Gastroesophageal sphincter (tissue), 4 donors: Measurements from ENCODE around the gene ADAMTS7. TPM values are rescaled to one million over a fixed set of nuclear protein-coding genes. Genes with fewer than 3 reads are reported as not detected.
"Not testable (repeated sequence)": the region's sequence is repeated elsewhere in the genome, so short reads cannot be mapped to it uniquely, and the experiment has no call there.

Source experiments
- ATAC-seq: fragments of 150-250 bp; one replicate; pipeline ENCODE4 v1.9.1; 2016; ENCODE audit warnings: mild to moderate bottlenecking, moderate library complexity
- H3K27ac ChIP-seq, 4 donors: fragments of 200-600 bp; sonication (generic) in 3 of 4; 1 replicate in 3 of 4; 2 replicates in 1 of 4; pipeline ENCODE4 v1.5.1; 2016 to 2019
- H3K27me3 ChIP-seq: fragments of 200-600 bp; sonication (generic); one replicate; pipeline ENCODE4 v1.5.1; 2019
- H3K36me3 ChIP-seq, 2 donors: fragments of 200-600 bp; sonication (generic); one replicate each; pipeline ENCODE4 v1.5.1; 2019; ENCODE audit warnings: control low read depth in 1 of 2
- H3K4me1 ChIP-seq, 3 donors: fragments of 200-600 bp; sonication (generic); 1 replicate in 2 of 3; 2 replicates in 1 of 3; pipeline ENCODE4 v1.5.1; 2016 to 2019; ENCODE audit warnings: control low read depth in 2 of 3
- H3K4me3 ChIP-seq, 2 donors: fragments of 200-600 bp; sonication (generic); one replicate each; pipeline ENCODE4 v1.5.1; 2019; ENCODE audit warnings: mild to moderate bottlenecking in 1 of 2, moderate library complexity in 1 of 2
- H3K9me3 ChIP-seq, 3 donors: fragments of 200-600 bp; sonication (generic); one replicate each; pipeline ENCODE4 v1.5.1; 2017 to 2019; ENCODE audit warnings: control low read depth in 2 of 3
- EP300 ChIP-seq: sonication (generic); formaldehyde crosslinking; IDR thresholded peaks from one replicate; pipeline ENCODE4 v1.6.1; 2017; ENCODE audit warnings: antibody characterized with exemption, mild to moderate bottlenecking
- POLR2A ChIP-seq, 2 donors: fragments of 450-650 bp; IDR thresholded peaks; one replicate each; pipeline ENCODE4 v1.6.1; 2017; ENCODE audit warnings: antibody characterized with exemption in 2 of 2, mild to moderate bottlenecking in 2 of 2, moderate library complexity in 1 of 2
- POLR2AphosphoS5 ChIP-seq: sonication (generic); formaldehyde crosslinking; IDR thresholded peaks from one replicate; pipeline ENCODE4 v1.6.1; 2017; ENCODE audit warnings: antibody characterized with exemption
- WGBS, 2 donors: methylation state at CpG; one replicate each; pipeline ENCODE4 v1.1.5; 2018; ENCODE audit warnings: low coverage in 1 of 2; 5-methylcytosine and 5-hydroxymethylcytosine counted together
- total RNA-seq, 4 donors: library from RNA; depleted of rRNA; stranded (reverse); fragments of >200 nt; gene quantifications; one replicate each; pipeline ENCODE4 v1.1.0, GENCODE V29; 2016
- TF ChIP-seq, protein P1 (sequence below), 4 experiments: fragments of 200-600 bp in 2 of 4; fragments of 450-650 bp in 2 of 4; sonication (generic) in 1 of 4; IDR thresholded peaks; one replicate each; pipeline ENCODE4 v1.5.1; 2017 to 2019; ENCODE audit warnings: antibody characterized with exemption in 4 of 4, mild to moderate bottlenecking in 2 of 4, moderate library complexity in 2 of 4

ADAMTS7 gene
- total RNA-seq, 4 donors from 2014 or later: 2.6 to 9.7 (median 4.4) TPM

DNA sequence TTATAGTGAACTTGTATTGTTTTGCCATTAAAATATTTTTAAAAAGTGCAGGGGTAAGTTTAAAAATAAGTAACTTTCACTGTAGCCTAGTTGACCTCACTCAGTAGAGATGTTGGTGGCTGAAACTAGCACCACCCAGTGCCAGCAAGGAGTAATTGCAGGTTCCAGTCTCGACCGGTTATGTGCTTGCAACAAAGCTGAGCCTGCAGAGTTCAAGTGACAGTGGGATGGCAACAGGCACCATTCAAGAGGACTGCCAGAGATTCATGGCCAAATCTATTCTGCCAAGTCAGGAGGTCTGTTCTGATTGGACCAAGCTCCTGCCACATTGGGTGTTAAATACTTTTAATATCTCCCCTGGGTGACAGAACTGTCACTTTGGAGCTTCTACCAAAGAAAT is 2.7 kb downstream of the ADAMTS7 start:
- Histone ChIP-seq H3K36me3 (no peaks in the 10 kb centered on the region), H3K9me3 (no peaks in the 10 kb centered on the region), H3K4me1 (peaks cover 0 to 26% (median 7%) of the 10 kb centered on the region in 3 donors), H3K27me3 (no peaks in the 10 kb centered on the region), H3K4me3 (no peak overlapping the region), H3K27ac (no peak overlapping the region)
- no peak for ATAC-seq
- no peak for TF ChIP-seq POLR2AphosphoS5
- TF ChIP-seq, protein P1, sequence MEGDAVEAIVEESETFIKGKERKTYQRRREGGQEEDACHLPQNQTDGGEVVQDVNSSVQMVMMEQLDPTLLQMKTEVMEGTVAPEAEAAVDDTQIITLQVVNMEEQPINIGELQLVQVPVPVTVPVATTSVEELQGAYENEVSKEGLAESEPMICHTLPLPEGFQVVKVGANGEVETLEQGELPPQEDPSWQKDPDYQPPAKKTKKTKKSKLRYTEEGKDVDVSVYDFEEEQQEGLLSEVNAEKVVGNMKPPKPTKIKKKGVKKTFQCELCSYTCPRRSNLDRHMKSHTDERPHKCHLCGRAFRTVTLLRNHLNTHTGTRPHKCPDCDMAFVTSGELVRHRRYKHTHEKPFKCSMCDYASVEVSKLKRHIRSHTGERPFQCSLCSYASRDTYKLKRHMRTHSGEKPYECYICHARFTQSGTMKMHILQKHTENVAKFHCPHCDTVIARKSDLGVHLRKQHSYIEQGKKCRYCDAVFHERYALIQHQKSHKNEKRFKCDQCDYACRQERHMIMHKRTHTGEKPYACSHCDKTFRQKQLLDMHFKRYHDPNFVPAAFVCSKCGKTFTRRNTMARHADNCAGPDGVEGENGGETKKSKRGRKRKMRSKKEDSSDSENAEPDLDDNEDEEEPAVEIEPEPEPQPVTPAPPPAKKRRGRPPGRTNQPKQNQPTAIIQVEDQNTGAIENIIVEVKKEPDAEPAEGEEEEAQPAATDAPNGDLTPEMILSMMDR (IDR thresholded peaks at IDR 0.05): peak in 2 of 4 experiments; percentile 11 to 30
- WGBS, 2 donors: 94% methylated on average over 2 of the region's 2 CpGs; no CpG with 5 or more reads in 1 of the 2 donors

DNA sequence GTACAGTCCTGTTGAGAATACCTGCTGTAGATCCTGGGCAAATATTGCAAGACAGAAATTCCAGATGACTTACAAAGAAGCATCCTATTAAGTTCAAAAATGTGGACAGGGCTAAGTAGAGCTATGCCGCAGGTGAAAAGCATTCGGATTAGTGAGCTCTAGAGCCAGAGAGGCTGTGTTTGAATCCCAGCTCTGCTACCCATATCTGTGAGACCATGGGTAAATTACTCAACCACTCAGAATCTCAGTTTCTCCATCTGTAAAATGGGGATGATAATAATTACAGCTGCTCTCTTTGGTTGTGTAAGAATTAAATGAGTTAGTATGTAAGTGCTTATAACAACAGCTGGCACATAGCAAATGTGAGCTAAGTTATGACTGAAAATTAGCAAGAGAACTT is 3.9 kb downstream of the ADAMTS7 start:
- Histone ChIP-seq H3K4me1 (peaks cover 0 to 25% (median 6%) of the 10 kb centered on the region in 3 donors), H3K27ac (no peak overlapping the region), H3K36me3 (no peaks in the 10 kb centered on the region), H3K27me3 (no peaks in the 10 kb centered on the region), H3K4me3 (no peak overlapping the region), H3K9me3 (no peaks in the 10 kb centered on the region)
- 90% methylated on average over 2 of the region's 2 CpGs; no CpG with 5 or more reads in 1 of the 2 donors for WGBS, 2 donors
- TF ChIP-seq, protein P1 (IDR thresholded peaks at IDR 0.05): no peak
- TF ChIP-seq EP300 (no peak), POLR2A (IDR thresholded peaks at IDR 0.05) (no peak), POLR2AphosphoS5 (no peak)
- no peak for ATAC-seq

DNA sequence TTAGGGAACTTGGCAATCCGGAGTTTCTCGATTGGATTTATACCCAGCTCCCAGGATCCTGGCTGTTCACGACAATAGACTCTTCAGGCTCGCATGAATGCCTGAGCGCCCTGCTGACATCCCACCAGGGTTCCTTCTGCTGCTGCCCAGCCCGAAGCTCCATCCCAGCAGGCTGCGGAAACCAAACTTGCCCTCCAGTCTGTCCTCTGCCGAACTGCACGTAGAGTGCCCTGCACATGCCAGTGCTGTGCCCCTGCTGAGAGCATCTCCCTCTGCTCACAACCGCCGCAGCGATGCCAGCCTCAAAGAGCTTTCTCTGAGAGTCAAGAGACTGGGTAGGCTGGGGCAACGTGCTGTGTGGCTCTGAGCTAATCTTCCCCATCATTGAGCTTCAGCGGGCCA is 6.9 kb downstream of the ADAMTS7 start:
- 71% methylated on average over 4 of the region's 14 CpGs; no CpG with 5 or more reads in 1 of the 2 donors for WGBS, 2 donors
- H3K9me3 ChIP-seq: no peaks in the 10 kb centered on the region
- TF ChIP-seq POLR2A (IDR thresholded peaks at IDR 0.05): no peak
- TF ChIP-seq, protein P1 (IDR thresholded peaks at IDR 0.05): no peak
- no peak for ATAC-seq
- no peaks in the 10 kb centered on the region for H3K4me1 ChIP-seq
- no peak overlapping the region for H3K4me3 ChIP-seq
- no peaks in the 10 kb centered on the region for H3K27me3 ChIP-seq
- no peak overlapping the region for H3K27ac ChIP-seq
- no peaks in the 10 kb centered on the region for H3K36me3 ChIP-seq

DNA sequence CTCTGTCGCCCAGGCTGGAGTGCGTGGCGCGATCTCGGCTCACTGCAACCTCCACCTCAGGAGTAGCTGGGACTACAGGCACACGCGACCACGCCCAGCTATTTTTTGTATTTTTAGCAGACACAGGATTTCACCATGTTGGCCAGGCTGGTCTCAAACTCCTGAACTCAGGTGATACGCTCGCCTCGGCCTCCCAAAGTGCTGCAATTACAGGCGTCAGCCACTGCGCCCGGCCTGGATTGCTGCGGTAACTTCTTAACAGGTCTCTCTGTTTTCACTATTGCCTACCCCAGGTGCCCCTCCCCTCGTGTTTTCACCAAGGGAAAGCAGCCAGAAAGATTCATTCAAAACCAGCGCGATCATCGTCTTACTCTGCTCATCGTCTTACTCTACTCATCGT is 10.5 kb downstream of the ADAMTS7 start:
- TF ChIP-seq POLR2A (IDR thresholded peaks at IDR 0.05) (no peak), EP300 (no peak), POLR2AphosphoS5 (no peak)
- TF ChIP-seq, protein P1 (IDR thresholded peaks at IDR 0.05): no peak
- WGBS, 2 donors: 89 to 98% methylated on average over 8 to 14 of the region's 21 CpGs

DNA sequence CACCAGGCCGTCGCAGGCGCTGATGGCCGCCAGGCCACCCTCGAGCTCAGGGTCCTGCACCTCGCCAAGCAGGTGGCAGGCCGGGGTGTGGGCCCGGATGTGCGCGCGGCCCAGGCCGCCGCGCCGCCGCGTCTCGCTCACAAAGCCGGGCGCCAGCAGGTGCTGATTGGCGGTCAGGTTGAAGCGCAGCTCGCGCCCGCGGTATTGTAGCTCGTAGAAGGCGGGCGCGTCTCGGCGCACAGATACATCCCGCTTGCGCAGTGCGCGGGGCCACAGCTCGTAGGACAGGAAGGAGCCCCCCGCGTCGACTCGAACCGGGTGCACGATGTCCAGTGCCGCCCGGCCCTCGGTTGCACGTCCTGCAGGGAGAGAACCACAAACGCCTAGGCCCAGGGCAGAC is 11.1 kb downstream of the ADAMTS7 start:
- Histone ChIP-seq H3K9me3 (no peaks in the 10 kb centered on the region), H3K36me3 (peaks cover 0 to 21% of the 10 kb centered on the region in 2 donors), H3K4me1 (no peaks in the 10 kb centered on the region), H3K27ac (no peak overlapping the region), H3K27me3 (no peaks in the 10 kb centered on the region), H3K4me3 (no peak overlapping the region)
- no CpG with 5 or more reads among the region's 48 CpGs for WGBS, 2 donors
- TF ChIP-seq POLR2AphosphoS5 (no peak), POLR2A (IDR thresholded peaks at IDR 0.05) (no peak), EP300 (no peak)
- TF ChIP-seq, protein P1 (IDR thresholded peaks at IDR 0.05): no peak
- no peak for ATAC-seq

More for the DNA sequence above, 10.5 kb downstream of the ADAMTS7 start:
- Histone ChIP-seq H3K4me1 (no peaks in the 10 kb centered on the region), H3K9me3 (no peaks in the 10 kb centered on the region), H3K4me3 (no peak overlapping the region), H3K27me3 (no peaks in the 10 kb centered on the region), H3K36me3 (peaks cover 0 to 15% of the 10 kb centered on the region in 2 donors), H3K27ac (no peak overlapping the region)
- ATAC-seq: no peak

DNA sequence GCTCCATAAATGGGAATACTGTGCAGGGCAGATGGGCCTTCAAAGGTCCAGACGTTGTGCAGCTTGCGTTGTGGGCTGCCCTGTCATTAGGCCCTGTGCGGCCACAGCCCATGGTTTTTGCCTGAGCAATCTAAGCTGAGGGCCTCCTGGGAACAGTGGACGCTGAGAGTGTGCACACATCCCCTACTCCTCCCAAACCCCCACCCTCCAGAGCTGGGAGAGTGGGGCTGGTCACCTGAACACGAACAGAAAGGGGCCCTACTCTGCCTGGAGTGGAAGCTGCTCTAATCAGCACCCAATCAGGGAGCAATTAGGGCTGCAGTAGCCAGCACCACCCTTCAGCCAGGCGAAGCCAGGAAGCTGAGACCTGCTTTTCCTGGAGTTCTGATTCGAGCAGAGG is 12.2 kb downstream of the ADAMTS7 start:
- not testable (repeated sequence) for H3K9me3 ChIP-seq, H3K4me1 ChIP-seq, ATAC-seq, H3K4me3 ChIP-seq, H3K27ac ChIP-seq, H3K27me3 ChIP-seq
- WGBS, 2 donors: no CpG with 5 or more reads among the region's 7 CpGs
- H3K36me3 ChIP-seq: peaks cover 0 to 28% of the 10 kb centered on the region in 2 donors

DNA sequence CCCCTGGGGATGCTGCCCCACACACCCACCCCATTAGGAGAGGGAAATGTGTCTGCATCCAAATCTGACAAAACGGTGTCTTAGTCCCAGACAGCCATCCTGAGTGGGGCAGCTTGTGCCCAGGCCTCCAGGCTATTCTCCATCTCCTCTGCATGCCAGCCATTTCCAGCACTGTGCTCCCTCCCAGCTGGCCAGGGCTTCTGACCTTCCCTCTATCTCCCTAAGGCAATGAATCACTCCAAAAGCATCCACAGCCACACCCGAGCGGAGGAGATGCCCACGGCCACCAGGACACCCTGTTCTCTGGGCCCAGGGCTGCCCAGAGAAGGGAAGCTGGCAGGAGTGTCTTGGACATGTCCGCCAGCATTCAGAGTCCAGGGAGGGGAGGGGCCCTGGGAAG is 12.9 kb downstream of the ADAMTS7 start:
- WGBS, 2 donors: 60% methylated on average over 1 of the region's 5 CpGs; no CpG with 5 or more reads in 1 of the 2 donors
- not testable (repeated sequence) for H3K27ac ChIP-seq
- ATAC-seq: peak; percentile 50

More for the DNA sequence above, 12.9 kb downstream of the ADAMTS7 start:
- not testable (repeated sequence) for H3K4me3 ChIP-seq, H3K4me1 ChIP-seq, H3K27me3 ChIP-seq, H3K9me3 ChIP-seq
- peaks cover 0 to 28% of the 10 kb centered on the region in 2 donors for H3K36me3 ChIP-seq
